ENCODE data around the gene DPYD.

GRCh38 chr1:97461782-97462181 is 459.1 kb downstream of the DPYD start:
- TF ChIP-seq CTCF (IDR thresholded peaks at IDR 0.05), result no peak
- TF ChIP-seq ZFX (IDR thresholded peaks at IDR 0.05; ENCODE audit: borderline replicate concordance), result no peak
